HG03025 (cell line): ENCODE data around the gene GTF2F2.
"Not testable (repeated sequence)": the region's sequence is repeated elsewhere in the genome, so short reads cannot be mapped to it uniquely, and the experiment has no call there.

Experiments used
- ATAC-seq: cut with Tn5 transposase; IDR thresholded peaks from one replicate; pipeline ENCODE4 v1.9.1; 2021; ENCODE audit warnings: mild to moderate bottlenecking, moderate library complexity; ENCODE audit not compliant: unreplicated experiment, low FRiP score

GTF2F2 gene

DNA sequence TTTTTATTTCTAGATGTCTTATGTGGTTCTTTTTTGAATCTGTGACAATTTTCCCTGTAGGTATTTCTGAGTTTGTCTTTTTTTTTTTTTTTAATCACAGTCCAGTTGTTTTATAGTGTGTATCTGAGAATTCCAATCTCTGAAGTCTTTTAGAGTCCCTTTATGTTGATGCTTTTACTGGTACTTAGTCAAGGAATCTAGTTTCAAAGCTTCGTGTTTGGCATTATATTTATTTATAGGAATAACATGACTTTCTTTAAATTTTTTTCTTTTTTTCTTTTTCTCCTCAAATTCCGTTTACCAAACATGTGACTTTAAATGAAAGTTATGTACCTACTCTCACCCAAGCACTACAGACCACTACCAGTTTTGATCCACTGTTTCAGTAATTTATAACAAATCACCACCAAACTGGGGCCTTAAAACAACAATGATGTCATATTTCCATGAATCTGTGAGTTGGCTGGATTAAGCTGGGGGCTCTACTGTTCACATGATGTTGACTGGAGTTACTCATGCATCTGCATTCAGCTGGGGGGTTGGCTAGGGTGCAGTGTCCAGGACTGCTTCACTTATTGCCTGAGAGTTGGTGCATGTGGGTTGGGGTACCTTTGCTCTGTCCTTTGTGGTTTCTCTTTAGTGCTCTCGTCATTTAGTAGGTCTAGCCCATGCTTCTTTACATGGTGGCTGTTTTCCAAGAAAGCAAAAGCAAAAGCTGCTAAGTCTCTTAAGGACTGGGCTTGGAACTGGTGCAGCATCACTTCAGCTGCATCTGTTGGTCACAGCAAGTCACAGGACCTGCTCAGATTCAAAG lies 58.2 kb downstream of the GTF2F2 start:
- ATAC-seq, result no peak

DNA sequence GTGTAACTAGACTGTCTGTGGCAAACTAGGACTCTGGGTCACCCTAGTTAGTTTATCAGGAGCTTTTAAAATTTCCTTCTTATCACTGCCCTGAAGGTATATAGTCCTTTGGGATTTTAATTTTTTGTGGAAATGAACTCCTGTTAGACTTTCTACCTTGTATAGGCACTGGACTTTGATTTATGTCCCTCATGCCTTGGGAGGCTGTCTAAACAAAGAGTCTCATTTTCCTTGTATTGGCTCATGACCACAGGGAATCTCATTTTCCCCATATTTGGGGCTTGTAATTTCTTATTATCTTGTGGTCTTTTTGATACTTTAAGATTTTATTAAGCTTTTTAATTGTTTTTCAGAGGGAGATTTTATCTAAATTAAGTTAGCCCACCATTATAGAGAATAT lies 59.1 kb downstream of the GTF2F2 start:
- ATAC-seq, result no peak

DNA sequence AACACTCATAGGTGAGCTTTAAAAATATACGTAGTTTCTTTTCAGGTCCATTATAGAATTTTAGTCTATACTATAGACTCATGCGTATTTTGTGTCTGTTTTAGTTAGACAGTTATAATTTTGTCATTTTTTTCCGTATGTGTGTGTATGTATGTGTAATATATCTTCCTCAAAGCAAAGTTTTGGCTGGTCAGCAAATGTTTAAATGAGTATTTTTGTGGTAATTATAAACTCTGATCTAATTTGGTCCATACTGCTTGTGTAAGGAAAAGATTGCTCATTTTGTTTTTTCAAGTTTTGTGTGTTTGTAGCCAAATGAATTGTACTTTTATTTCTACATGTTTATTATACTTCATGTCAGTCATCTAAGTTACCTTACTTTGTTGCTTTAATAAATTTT lies 60.0 kb downstream of the GTF2F2 start:
- ATAC-seq, result no peak

GRCh38 chr13:45180713-45181601 lies 60.6 kb downstream of the GTF2F2 start:
- ATAC-seq, result no peak

GRCh38 chr13:45184693-45185092 lies 64.4 kb downstream of the GTF2F2 start:
- ATAC-seq, result no peak

- ATAC-seq, result no peak
Measured at GRCh38 chr13:45185286-45185685, 65.0 kb downstream of the GTF2F2 start.

DNA sequence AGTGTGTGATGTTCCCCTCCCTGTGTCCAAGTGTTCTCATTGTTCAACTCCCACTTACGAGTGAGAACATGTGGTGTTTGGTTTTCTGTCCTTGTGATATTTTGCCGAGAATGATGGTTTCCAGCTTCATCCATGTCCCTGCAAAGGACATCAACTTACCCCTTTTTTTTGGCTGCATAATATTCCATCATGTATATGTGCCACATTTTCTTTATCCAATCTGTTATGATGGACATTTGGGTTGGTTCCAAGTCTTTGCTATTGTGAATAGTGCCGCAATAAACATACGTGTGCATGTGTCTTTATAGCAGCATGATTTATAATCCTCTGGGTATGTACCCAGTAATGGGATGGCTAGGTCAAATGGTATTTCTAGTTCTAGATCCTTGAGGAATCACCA lies 68.8 kb downstream of the GTF2F2 start:
- not testable (repeated sequence) for ATAC-seq

DNA sequence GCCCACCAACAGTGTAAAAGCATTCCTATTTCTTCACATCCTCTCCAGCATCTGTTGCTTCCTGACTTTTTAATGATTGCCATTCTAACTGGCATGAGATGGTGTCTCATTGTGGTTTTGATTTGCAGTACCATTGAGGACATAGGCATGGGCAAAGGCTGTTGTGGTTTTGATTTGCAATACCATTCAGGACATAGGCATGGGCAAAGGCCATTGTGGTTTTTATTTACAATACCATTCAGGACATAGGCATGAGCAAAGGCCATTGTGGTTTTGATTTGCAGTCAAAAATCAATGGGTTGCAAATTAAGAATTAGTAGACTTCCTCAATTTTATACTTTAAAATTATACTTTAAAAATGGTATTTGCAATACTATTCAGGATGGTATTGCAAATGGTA lies 69.2 kb downstream of the GTF2F2 start:
- ATAC-seq, result not testable (repeated sequence)

DNA sequence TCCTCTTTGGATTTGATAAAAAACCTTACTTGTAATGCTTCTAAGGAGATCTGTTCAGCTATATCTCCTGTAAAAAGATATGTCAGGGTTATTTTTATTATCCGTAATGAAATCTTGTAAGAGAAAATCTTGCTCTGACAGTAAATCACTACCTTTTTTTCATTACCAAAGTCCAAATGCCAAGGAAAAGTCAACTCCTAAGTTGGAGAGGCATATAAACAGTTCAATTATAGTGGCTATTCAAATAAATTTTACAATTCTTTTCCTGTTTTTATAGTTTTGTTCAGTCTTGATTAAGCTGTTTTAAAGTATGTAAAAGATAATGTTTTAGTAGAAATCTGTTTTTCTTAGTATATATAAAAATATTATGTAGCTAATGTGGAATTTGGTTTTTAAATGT lies 71.6 kb downstream of the GTF2F2 start:
- no peak for ATAC-seq

DNA sequence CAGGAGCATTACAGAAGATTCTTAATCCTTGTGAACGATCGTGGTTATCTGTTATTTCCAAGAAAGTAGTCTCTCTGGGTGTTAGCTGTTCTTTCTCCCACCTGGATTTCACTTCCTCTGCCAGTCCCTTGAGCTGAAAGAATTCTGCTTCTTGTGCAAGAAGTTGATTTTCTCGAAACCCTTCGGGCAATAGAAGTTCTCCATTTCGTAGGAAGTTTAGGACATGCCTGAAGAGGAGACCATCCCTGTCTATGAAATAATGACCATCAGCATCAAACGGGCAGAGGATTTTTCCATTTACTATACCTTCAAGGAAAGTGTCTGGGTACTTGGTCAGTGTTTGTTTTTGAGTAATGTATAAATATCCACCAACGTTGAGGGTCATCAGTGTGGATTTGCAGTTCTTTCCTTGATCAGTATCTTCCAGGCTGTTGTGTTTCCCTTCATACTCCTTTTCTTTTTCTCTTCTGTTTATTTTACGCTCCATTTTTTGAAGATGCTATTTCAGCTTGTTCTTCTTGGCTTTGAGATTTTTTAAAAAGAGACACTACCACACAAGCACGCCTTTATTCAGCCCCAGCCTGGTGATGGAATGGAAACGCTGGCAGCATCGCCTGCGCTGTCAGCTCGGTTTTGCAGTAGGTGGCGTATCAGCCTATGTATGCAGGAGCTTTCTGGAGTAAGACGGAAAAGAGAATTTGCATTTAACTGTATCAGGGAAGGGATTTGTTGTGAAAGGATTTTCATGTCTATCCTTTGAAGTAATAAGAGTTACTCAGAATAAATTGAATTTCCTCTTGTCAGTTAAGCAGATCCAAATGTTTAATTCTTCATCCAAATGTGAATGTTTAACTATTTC lies 74.0 kb downstream of the GTF2F2 start:
- no peak for ATAC-seq

DNA sequence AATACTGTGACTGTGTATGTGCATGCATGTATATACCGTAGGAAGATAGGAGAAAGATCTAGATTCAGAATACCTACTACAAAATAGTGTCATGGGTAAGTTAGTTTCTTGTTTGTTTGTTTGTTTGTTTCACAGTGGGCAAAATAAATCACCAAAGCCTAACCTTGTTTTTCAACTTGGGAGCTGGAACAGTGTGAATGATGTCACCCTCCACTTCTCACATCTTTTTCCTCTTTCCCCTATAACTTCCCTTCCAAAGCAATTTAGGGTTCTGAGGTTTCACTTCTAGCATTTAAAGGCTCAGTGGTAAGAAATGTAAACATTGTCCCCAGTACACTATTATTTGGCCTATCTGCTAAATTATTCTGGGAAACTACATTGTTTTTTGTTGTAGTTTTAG lies 75.1 kb downstream of the GTF2F2 start:
- no peak for ATAC-seq

GRCh38 chr13:45196096-45196495 lies 75.8 kb downstream of the GTF2F2 start:
- no peak for ATAC-seq

DNA sequence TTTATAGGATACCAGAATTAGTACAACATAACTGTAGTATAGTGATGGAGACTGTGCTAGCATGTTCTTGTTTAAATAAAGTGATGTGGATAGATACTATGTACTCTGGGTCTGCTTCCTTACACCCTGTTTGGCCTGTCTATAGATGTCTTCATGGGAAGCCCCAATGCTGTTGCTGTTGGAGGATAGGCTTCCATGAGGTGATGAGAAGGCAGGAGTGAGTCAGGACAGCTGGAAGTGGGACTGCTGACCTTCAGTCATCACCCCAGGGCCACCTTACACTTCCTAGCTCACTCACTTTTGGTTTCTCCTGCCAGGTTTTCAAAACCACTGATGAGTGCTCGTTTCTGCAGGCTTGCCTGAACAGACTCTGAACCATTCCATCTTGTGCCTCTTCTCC lies 76.3 kb downstream of the GTF2F2 start:
- ATAC-seq, result no peak

DNA sequence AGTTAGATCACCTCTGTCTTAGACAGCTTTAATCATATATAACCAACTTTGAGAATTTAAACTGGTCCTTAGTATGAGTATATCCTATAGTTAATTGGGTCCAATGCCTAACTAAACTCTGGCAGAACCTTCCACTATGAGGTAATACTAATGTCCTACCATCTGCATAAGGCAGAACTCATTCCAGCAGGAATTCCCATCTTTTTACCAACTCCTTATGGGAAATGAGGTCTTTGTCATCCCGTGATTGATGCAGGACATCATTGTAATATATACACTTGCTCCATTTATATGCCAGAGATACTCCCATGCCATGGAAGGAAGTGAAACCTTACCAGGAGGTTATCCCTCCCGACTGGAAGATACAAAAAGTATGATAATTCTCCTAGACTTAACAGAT lies 77.7 kb downstream of the GTF2F2 start:
- no peak for ATAC-seq

GRCh38 chr13:45198924-45199323 lies 78.6 kb downstream of the GTF2F2 start:
- no peak for ATAC-seq

DNA sequence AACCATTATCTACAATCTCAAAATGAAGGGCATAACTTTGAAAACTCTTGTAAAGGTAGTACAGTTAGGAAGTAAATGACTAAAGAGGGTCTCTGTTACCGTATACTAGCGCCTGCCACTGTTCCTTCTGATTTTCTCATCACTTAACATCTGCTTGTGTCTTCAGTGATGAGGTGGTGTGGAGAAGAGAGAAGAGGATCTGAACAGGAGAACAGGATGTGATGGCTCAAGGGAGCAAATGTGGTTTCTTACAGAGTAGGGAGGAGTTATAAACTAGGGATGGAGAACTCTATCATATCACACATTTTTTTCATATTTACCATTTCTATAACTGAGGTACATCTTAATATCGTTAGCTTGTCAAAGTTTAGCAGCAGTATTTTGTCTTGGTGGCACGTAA lies 79.4 kb downstream of the GTF2F2 start:
- ATAC-seq, result no peak

DNA sequence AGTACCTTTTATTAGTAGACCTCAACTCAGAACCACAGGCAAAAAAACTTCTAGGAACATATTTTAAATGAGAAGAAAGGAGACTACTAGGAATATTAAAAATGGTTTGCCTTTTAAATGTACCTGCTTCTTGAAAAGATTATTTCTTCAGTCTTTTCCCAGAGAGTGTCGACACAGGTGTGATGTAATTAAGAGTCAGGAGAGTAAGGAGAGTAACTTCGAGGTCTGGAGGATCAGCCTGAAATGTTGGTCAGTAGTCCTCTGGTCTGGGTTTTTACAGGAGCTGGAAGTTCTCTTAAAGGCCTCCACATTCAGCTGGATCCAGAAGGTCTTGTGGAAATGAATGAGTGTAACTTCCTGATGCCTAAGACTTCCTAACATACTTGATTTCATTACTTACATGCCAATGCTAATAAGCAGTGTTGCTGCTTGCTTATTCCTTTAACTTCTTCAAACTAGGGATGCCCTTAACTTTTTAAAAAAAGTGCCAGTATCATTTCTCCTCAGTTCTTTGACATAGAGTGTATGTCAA lies 80.5 kb downstream of the GTF2F2 start, which contains the start of gene KCTD4:
KCTD4 (minus strand) TSS at position 345 of the 532 bp plus-strand sequence. CDS start 6,478 bp downstream, outside the sequence.
- no peak for ATAC-seq

DNA sequence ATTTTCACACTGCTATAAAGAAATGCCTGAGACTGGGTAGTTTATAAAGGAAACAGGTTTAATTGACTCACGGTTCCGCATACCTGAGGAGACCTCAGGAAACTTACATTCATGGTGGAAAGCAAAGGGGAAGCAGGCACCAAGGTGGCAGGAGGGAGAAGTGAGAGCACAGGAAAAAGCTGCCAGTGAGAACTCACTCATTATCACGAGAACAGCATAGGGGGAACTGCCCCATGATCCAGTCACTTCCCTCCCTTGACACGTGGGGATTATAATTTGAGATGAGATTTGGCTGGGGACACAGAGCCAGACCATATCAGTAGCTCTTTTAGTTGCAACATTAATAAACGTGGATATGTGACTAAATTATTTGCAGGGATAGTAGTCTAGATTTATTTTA lies 84.8 kb downstream of the GTF2F2 start:
- no peak for ATAC-seq

DNA sequence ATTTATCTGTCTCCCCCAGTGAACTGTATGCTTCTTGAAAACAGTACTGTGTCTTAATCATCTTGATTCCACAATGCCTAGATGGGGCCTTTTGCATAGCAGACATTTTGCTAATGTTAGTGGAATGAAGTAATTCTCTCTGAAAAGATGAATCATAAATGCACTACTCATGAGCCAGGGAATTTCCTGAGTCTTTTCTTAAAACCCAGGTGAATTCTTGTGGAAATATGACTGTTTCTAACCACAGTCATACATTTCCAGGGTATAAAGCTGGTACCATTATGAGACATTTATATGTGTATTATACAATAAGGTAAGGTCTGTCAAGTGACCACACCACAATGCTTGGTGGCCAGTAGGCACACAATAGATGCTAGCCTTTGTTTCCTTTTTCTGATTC lies 86.0 kb downstream of the GTF2F2 start:
- ATAC-seq, result no peak

GRCh38 chr13:45207319-45207718 lies 87.0 kb downstream of the GTF2F2 start:
- no peak for ATAC-seq
